Mesenchymal stem cell (in vitro differentiated cells and primary cell): ENCODE results near the gene CHCHD3.

Experiments used
- DNase-seq: peaks from one replicate; pipeline ENCODE4 v3.0.0-alpha.2; 2013
- H2AFZ ChIP-seq: one replicate; pipeline ENCODE4 v1.6.1; 2013; ENCODE audit warnings: low read depth, mild to moderate bottlenecking, control low read depth, inconsistent platforms, low read length, moderate library complexity
- H2AK5ac ChIP-seq: 2 replicates; pipeline ENCODE4 v1.6.1; 2013; ENCODE audit warnings: low read length, moderate library complexity, mild to moderate bottlenecking, inconsistent platforms; ENCODE audit not compliant: severe bottlenecking
- H2BK120ac ChIP-seq: one replicate; pipeline ENCODE4 v1.6.1; 2013; ENCODE audit warnings: low read depth, mild to moderate bottlenecking, inconsistent platforms, low read length, moderate library complexity
- H2BK12ac ChIP-seq, 2 experiments: one replicate each; pipeline ENCODE4 v1.6.1; 2013; ENCODE audit warnings: inconsistent platforms in 2 of 2, low read length in 2 of 2, mild to moderate bottlenecking in 2 of 2, moderate library complexity in 2 of 2, control low read depth in 1 of 2
- H2BK15ac ChIP-seq: one replicate; pipeline ENCODE4 v1.6.1; 2013; ENCODE audit warnings: mild to moderate bottlenecking, low read depth, inconsistent platforms; ENCODE audit not compliant: poor library complexity, severe bottlenecking
- H2BK5ac ChIP-seq: 2 replicates; pipeline ENCODE4 v1.6.1; 2013; ENCODE audit warnings: low read depth, mild to moderate bottlenecking, low read length, control low read depth, inconsistent platforms; ENCODE audit not compliant: poor library complexity, severe bottlenecking
- H3K14ac ChIP-seq, 2 experiments: one replicate each; pipeline ENCODE4 v1.6.1; 2013; ENCODE audit warnings: inconsistent platforms in 2 of 2, low read length in 2 of 2, control low read depth in 1 of 2, mild to moderate bottlenecking in 1 of 2, moderate library complexity in 1 of 2
- H3K18ac ChIP-seq, 2 experiments: one replicate each; pipeline ENCODE4 v1.6.1; 2013; ENCODE audit warnings: inconsistent platforms in 2 of 2, low read length in 2 of 2, control low read depth in 1 of 2, low read depth in 1 of 2, mild to moderate bottlenecking in 1 of 2
- H3K23ac ChIP-seq, 2 experiments: one replicate each; pipeline ENCODE4 v1.6.1; 2013; ENCODE audit warnings: inconsistent platforms in 2 of 2, low read length in 2 of 2, mild to moderate bottlenecking in 2 of 2, moderate library complexity in 2 of 2, control low read depth in 1 of 2
- H3K27ac ChIP-seq: 2 replicates; pipeline ENCODE4 v1.5.1; 2013; ENCODE audit warnings: mild to moderate bottlenecking, moderate library complexity, low read length, control low read depth, inconsistent platforms; ENCODE audit not compliant: poor library complexity, severe bottlenecking
- H3K27me3 ChIP-seq, 2 experiments: 2 replicates each; pipeline versions ENCODE4 v1.6.1 to v1.7.0; 2013; ENCODE audit warnings: low read length in 2 of 2, mild to moderate bottlenecking in 2 of 2, moderate library complexity in 2 of 2, control low read depth in 1 of 2, inconsistent platforms in 1 of 2; ENCODE audit not compliant: control insufficient read depth in 1 of 2, insufficient read depth in 1 of 2
- H3K36me3 ChIP-seq, 2 experiments: 2 replicates each; pipeline versions ENCODE4 v1.6.1 to v1.7.0; 2013; ENCODE audit warnings: low read length in 2 of 2, control low read depth in 1 of 2, inconsistent platforms in 1 of 2, low read depth in 1 of 2, mild to moderate bottlenecking in 1 of 2; ENCODE audit not compliant: insufficient read depth in 2 of 2, control insufficient read depth in 1 of 2
- H3K4ac ChIP-seq, 2 experiments: one replicate each; pipeline ENCODE4 v1.6.1; 2013; ENCODE audit warnings: inconsistent platforms in 2 of 2, low read length in 2 of 2, mild to moderate bottlenecking in 2 of 2, moderate library complexity in 2 of 2, control low read depth in 1 of 2, low read depth in 1 of 2
- H3K4me1 ChIP-seq: 2 replicates; pipeline ENCODE4 v1.6.1; 2013; ENCODE audit warnings: low read depth, low read length, control low read depth; ENCODE audit not compliant: control insufficient read depth, insufficient read depth
- H3K4me2 ChIP-seq: 2 replicates; pipeline ENCODE4 v1.6.1; 2013; ENCODE audit warnings: low read length, mild to moderate bottlenecking, inconsistent platforms; ENCODE audit not compliant: poor library complexity, severe bottlenecking
- H3K4me3 ChIP-seq, 2 experiments: 2 replicates each; pipeline versions ENCODE4 v1.5.1 to v1.7.0; 2013; ENCODE audit warnings: low read length in 2 of 2, mild to moderate bottlenecking in 2 of 2, control low read depth in 1 of 2, low read depth in 1 of 2; ENCODE audit not compliant: insufficient read depth in 1 of 2
- H3K79me1 ChIP-seq: replicated peaks from 2 replicates; pipeline ENCODE4 v1.6.1; 2013; ENCODE audit warnings: mild to moderate bottlenecking, control low read depth, low read length, inconsistent platforms; ENCODE audit not compliant: poor library complexity, severe bottlenecking
- H3K9ac ChIP-seq: 2 replicates; pipeline ENCODE4 v1.7.0; 2013; ENCODE audit warnings: mild to moderate bottlenecking, low read length, moderate library complexity
- H3K9me3 ChIP-seq: 2 replicates; pipeline ENCODE4 v1.7.0; 2013; ENCODE audit warnings: mild to moderate bottlenecking, low read length; ENCODE audit not compliant: control insufficient read depth
- H4K8ac ChIP-seq: one replicate; pipeline ENCODE4 v1.6.1; 2013; ENCODE audit warnings: inconsistent platforms, mild to moderate bottlenecking, low read length, moderate library complexity
- H4K91ac ChIP-seq: one replicate; pipeline ENCODE4 v1.6.1; 2013; ENCODE audit warnings: mild to moderate bottlenecking, low read length, inconsistent platforms
- WGBS: methylation state at CpG from one replicate; pipeline ENCODE4 v1.1.7; 2013; ENCODE audit warnings: mixed read lengths; 5-methylcytosine and 5-hydroxymethylcytosine counted together

The CHCHD3 gene

DNA sequence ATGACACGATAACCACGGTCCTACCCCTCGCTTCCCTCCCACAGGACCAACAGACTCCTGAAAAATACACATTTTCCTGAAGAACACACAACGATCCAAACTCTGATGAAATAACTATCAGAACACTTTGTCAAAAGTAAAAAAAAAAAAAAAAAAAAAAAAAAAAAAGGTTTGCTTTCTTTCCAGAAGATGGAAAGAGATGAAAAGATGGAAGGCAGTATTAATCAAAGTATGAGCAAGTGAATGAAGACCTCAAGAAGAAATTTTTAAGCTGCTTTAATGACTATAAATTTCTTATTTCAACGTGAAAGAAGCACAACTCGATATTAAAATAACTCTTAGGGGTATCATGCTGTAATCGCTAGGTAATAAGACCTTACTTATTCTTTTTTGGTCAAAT is 202.3 kb downstream of the CHCHD3 start:
- Histone ChIP-seq H3K23ac (no peak overlapping the region), H3K36me3 (peaks cover 3 to 14% of the 10 kb centered on the region in 2 experiments), H3K4me1 (no peaks in the 10 kb centered on the region), H3K79me1 (peaks cover 8% of the 10 kb centered on the region), H3K27ac (no peak overlapping the region), H4K91ac (no peak overlapping the region), H3K4me3 (no peak overlapping the region), H3K4me2 (no peak overlapping the region), H2AFZ (no peak overlapping the region), H2BK12ac (no peak overlapping the region), H2BK15ac (no peak overlapping the region), H2BK120ac (no peak overlapping the region), H3K4ac (no peak overlapping the region), H3K9me3 (no peaks in the 10 kb centered on the region), H2AK5ac (no peak overlapping the region), H3K14ac (no peak overlapping the region), H3K27me3 (no peaks in the 10 kb centered on the region), H4K8ac (no peak overlapping the region), H3K18ac (no peak overlapping the region), H3K9ac (no peak overlapping the region), H2BK5ac (no peak overlapping the region)
- 100% methylated on average over 4 of the region's 7 CpGs for WGBS
- DNase-seq = no peak

DNA sequence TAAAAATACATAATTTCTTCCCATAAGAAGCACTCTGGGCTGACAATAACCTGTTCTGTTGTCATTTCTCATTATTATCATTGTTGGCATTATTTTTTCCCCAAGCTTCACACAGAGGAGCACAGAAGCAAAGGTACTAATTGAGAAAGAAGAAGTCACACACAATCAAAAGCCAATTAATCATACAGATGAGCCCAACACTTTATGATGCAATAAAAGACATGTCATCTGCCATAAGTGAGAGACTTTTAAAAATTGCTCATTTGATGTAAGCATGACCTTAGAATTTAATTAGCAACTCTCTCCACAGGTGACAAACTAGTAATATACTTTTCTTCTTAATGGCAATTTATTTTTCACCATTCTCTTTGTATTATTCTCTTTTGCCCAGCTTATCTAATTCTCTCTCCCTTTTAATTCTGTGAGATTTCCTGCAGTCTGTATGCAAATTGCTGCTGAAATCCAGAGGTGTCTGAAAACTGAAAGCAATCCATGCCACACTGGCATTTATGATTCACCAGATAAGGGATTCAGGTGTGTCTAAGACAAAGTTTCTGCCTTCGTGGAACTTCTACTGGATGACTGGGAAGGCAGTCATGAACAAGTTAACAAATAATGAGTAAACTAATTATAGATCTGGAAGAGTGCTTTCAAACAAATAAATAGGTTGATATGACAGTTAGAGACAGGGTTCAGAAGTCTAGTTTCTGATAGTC is 203.5 kb downstream of the CHCHD3 start:
- Histone ChIP-seq H2BK120ac (no peak overlapping the region), H3K4me2 (no peak overlapping the region), H3K27me3 (no peaks in the 10 kb centered on the region), H2BK5ac (no peak overlapping the region), H3K9me3 (no peaks in the 10 kb centered on the region), H3K36me3 (peaks cover 0 to 3% of the 10 kb centered on the region in 2 experiments), H3K4me3 (no peak overlapping the region), H2AFZ (no peak overlapping the region), H3K4me1 (no peaks in the 10 kb centered on the region), H2BK12ac (no peak overlapping the region), H3K79me1 (peaks cover 10% of the 10 kb centered on the region), H3K4ac (no peak overlapping the region), H4K8ac (no peak overlapping the region), H3K9ac (no peak overlapping the region), H2BK15ac (no peak overlapping the region), H3K27ac (no peak overlapping the region), H3K18ac (no peak overlapping the region), H3K23ac (no peak overlapping the region), H3K14ac (no peak overlapping the region), H2AK5ac (no peak overlapping the region), H4K91ac (no peak overlapping the region)
- no peak for DNase-seq
- 78% methylated on average over 1 of the region's 1 CpG for WGBS

DNA sequence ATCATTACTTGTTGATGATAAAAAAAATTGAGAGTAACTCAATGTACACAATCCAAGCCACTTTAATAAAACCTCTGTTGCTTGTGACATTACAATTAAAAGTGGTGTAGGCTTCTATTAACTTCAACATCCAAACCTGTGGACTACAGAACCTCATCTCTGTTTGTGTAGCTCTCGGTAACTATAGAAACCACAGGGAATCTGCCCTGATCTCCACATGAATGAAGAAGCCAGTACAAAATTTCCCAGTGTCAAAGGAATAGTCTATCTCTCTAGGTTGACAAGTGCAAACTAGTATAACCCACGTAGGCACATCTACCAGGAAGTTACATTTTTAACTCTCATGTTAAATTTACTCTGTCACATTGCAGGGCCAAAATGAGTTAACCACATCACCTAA is 204.3 kb downstream of the CHCHD3 start:
- peaks cover 0 to 3% of the 10 kb centered on the region in 2 experiments for H3K36me3 ChIP-seq
- no peak overlapping the region for H3K14ac ChIP-seq
- no peak overlapping the region for H2BK120ac ChIP-seq
- H3K79me1 ChIP-seq = peaks cover 14% of the 10 kb centered on the region
- H2AFZ ChIP-seq = no peak overlapping the region
- no peaks in the 10 kb centered on the region for H3K9me3 ChIP-seq
- no peak overlapping the region for H3K18ac ChIP-seq
- no peak overlapping the region for H3K4me3 ChIP-seq
- DNase-seq = no peak
- H2BK15ac ChIP-seq = no peak overlapping the region
- H4K8ac ChIP-seq = no peak overlapping the region
- 82% methylated on average over 2 of the region's 2 CpGs for WGBS
- H3K23ac ChIP-seq = no peak overlapping the region
- H3K27ac ChIP-seq = no peak overlapping the region
- no peak overlapping the region for H2BK5ac ChIP-seq
- no peaks in the 10 kb centered on the region for H3K4me1 ChIP-seq
- no peak overlapping the region for H3K9ac ChIP-seq
- H2AK5ac ChIP-seq = no peak overlapping the region
- no peak overlapping the region for H2BK12ac ChIP-seq
- H3K4ac ChIP-seq = no peak overlapping the region
- no peaks in the 10 kb centered on the region for H3K27me3 ChIP-seq
- no peak overlapping the region for H4K91ac ChIP-seq
- no peak overlapping the region for H3K4me2 ChIP-seq

DNA sequence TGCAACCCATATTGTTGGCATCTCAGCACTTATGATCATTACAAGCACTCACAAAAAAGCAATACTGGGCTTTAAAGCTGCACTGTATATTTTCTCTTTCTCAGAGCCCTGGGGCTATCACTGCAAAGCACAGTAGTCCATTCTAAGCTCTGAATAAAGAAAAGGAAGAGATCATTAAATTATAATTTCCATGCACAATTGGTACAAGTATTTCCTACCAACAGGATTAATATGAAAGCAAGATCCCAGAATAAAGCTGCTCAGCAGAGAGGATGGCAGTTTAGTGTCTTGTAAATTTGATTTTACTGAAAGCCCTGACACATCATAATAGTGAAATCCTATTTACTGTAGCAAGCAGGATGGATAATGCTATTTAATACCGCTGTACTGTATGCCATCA is 205.3 kb downstream of the CHCHD3 start:
- Histone ChIP-seq H3K9ac (no peak overlapping the region), H3K4me2 (no peak overlapping the region), H4K91ac (no peak overlapping the region), H3K9me3 (no peaks in the 10 kb centered on the region), H3K23ac (no peak overlapping the region), H3K4me1 (no peaks in the 10 kb centered on the region), H2BK12ac (no peak overlapping the region), H2AFZ (no peak overlapping the region), H3K4me3 (no peak overlapping the region), H3K36me3 (no peaks in the 10 kb centered on the region), H4K8ac (no peak overlapping the region), H3K18ac (no peak overlapping the region), H2BK120ac (no peak overlapping the region), H3K4ac (no peak overlapping the region), H2AK5ac (no peak overlapping the region), H2BK5ac (no peak overlapping the region), H3K27ac (no peak overlapping the region), H2BK15ac (no peak overlapping the region), H3K14ac (no peak overlapping the region), H3K27me3 (no peaks in the 10 kb centered on the region), H3K79me1 (peaks cover 17% of the 10 kb centered on the region)
- DNase-seq = no peak
- WGBS = 96% methylated on average over 1 of the region's 1 CpG
